HG03175 (cell line): Measurements from ENCODE around the gene GOLM1.

ENCODE experiments used
- ATAC-seq: cut with Tn5 transposase; IDR thresholded peaks from one replicate; pipeline ENCODE4 v1.9.1; 2021; ENCODE audit warnings: mild to moderate bottlenecking, moderate library complexity; ENCODE audit not compliant: unreplicated experiment

The GOLM1 gene

DNA sequence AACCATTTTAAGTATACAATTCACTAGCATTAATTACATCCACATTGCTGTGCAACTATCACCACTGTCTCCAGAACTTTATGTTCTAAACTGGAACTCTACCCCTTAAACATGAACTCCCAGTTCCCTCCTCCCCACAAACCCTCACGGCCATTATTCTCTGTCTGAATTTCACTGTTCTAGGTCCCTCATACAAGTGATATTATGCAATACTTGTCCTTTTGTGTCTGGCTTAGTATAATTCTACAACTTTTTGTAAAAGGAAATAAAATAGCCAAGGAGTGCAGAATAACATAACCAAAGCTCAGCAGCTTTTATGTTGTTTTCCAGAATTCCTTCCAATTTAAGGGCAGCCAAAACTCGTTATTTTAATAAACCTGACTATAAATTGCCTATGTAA is 105.2 kb downstream of the GOLM1 start:
- no peak for ATAC-seq

DNA sequence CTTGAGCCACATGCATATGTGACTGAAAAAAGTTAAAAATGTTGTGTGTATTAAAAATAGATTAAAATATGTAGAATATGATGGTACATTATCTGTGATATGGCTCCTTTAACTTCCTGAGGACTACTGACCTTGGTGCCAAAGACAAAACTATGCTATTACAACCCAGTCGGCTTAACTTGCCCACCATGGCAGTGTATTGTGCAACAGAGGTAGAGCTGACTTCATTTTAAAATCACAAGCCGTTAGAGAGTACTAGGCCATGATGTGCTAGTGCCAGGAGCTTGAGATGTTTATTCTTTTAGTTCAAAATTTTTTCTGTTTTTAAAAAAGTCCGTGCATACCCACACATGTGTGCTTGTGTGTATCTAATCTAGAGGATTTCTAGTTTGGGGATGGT is 112.1 kb downstream of the GOLM1 start:
- ATAC-seq = no peak

DNA sequence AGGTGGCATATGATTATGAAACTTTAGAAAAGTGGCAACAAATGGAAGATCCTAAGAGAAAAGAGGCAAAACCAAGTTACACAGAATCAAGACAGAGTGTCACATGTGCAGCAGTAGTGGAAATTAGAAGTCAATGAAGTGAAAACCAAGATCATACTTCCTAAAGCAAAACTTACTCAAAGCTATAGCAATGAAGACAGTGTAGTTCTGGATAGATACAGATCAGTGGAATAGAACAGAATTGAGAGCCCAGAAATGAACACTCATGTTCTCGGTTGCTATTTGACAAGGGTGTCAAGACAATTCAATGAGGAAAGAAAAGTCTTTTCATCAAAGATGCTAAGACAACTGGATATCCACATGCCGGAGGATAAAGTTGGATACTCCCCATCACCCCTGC is 114.9 kb downstream of the GOLM1 start:
- ATAC-seq = no peak

DNA sequence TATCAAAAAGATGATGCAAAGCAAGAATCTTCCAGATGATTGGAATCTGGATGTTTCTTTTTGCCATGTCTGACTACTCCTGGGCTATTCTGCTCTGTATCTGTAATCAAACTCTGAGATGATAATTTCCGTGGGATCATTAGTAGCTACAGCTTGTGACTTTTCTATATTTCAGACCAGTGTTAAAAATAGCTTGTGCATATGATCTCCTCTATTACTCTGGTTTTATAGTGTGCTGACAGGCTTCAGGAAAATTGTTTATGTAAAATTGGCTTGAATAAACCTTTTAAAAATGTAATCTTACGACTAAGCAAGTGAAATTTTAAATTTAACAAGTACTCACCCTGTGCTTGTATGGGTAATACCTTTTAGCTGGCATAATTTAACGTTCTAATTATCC is 118.0 kb downstream of the GOLM1 start:
- ATAC-seq = no peak

DNA sequence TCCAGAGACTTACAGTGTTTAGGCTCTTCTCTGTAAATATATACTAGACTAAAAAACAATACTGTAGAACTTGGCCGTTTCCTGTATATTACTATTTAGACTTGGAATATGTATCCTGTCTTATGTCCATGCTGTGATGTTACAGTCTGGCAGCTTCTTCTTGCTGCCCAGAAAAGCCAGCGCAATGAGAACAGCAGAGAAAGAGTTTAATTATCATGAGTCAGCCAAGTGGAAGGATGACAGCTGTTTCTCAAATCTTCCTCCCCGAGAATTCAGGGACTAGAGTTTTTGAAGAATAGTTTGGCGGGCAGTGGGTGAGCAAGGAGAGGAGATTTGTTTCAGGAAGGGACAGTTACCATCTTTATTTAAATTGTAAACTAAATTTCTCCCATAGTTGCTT is 120.9 kb downstream of the GOLM1 start:
- ATAC-seq = no peak
